Hepatocyte (in vitro differentiated cells): ENCODE results near the gene GRHL1. TPM values are rescaled to one million over a fixed set of nuclear protein-coding genes. Genes with fewer than 3 reads are reported as not detected.

Experiments used
- DNase-seq: peaks from one replicate; pipeline ENCODE4 v3.0.0-alpha.2; 2016; ENCODE audit warnings: low spot score
- H2AFZ ChIP-seq: fragments of 200-600 bp; sonication (generic); 2 replicates; pipeline ENCODE4 v1.6.0; 2016; ENCODE audit warnings: antibody characterized with exemption, mild to moderate bottlenecking
- H3K27ac ChIP-seq: fragments of 200-600 bp; sonication (generic); 2 replicates; pipeline ENCODE4 v1.5.1; 2016; ENCODE audit warnings: mild to moderate bottlenecking
- H3K27me3 ChIP-seq: fragments of 200-600 bp; sonication (generic); 2 replicates; pipeline ENCODE4 v1.6.1; 2016
- H3K36me3 ChIP-seq: fragments of 200-600 bp; sonication (generic); replicated peaks from 2 replicates; pipeline ENCODE4 v1.5.1; 2016; ENCODE audit warnings: low read depth; ENCODE audit not compliant: insufficient read depth
- H3K4me1 ChIP-seq: fragments of 200-600 bp; sonication (generic); 2 replicates; pipeline ENCODE4 v1.5.1; 2016; ENCODE audit warnings: mild to moderate bottlenecking, moderate library complexity; ENCODE audit not compliant: insufficient read depth
- H3K4me2 ChIP-seq: fragments of 200-600 bp; sonication (generic); 2 replicates; pipeline ENCODE4 v1.6.0; 2016
- H3K4me3 ChIP-seq: fragments of 200-600 bp; sonication (generic); 2 replicates; pipeline ENCODE4 v1.5.1; 2016; ENCODE audit warnings: mild to moderate bottlenecking
- H3K79me2 ChIP-seq: fragments of 200-600 bp; sonication (generic); 2 replicates; pipeline ENCODE4 v1.6.0; 2017; ENCODE audit warnings: mild to moderate bottlenecking
- H3K9me2 ChIP-seq: fragments of 200-600 bp; sonication (generic); replicated peaks from 2 replicates; pipeline ENCODE4 v1.6.0; 2017; ENCODE audit warnings: mild to moderate bottlenecking; ENCODE audit not compliant: insufficient read depth
- H3K9me3 ChIP-seq: fragments of 200-600 bp; sonication (generic); 2 replicates; pipeline ENCODE4 v1.5.1; 2016; ENCODE audit warnings: low read depth, mild to moderate bottlenecking
- H4K20me1 ChIP-seq: fragments of 200-600 bp; sonication (generic); 2 replicates; pipeline ENCODE4 v1.6.0; 2016; ENCODE audit warnings: mild to moderate bottlenecking; ENCODE audit not compliant: insufficient read depth, poor library complexity, severe bottlenecking
- EZH2 ChIP-seq: fragments of 200-600 bp; sonication (generic); IDR thresholded peaks from 2 replicates; pipeline ENCODE4 v1.6.1; 2016; ENCODE audit warnings: antibody characterized with exemption, mild to moderate bottlenecking, borderline replicate concordance
- EZH2phosphoT487 ChIP-seq: fragments of 200-600 bp; sonication (generic); IDR thresholded peaks from one replicate; pipeline ENCODE4 v1.6.1; 2018; ENCODE audit warnings: antibody characterized with exemption, mild to moderate bottlenecking, low read depth, moderate library complexity; ENCODE audit not compliant: unreplicated experiment, severe bottlenecking
- WGBS: methylation state at CpG from one replicate; pipeline ENCODE4 v1.1.6; 2016; ENCODE audit warnings: low lambda C conversion rate; ENCODE audit errors: missing lambda C conversion rate; 5-methylcytosine and 5-hydroxymethylcytosine counted together
- polyA plus RNA-seq: library from polyadenylated mRNA; unstranded; fragments of >200 nt; fragmentation: Nextera tagmentation; extraction: Ambion mirVana; gene quantifications from 2 replicates; pipeline ENCODE4 v1.2.1, GENCODE V29; 2016
- total RNA-seq: library from RNA; depleted of rRNA; stranded (reverse); fragments of >200 nt; gene quantifications from 2 replicates; pipeline ENCODE4 v1.2.3, GENCODE V29; 2014
- TF ChIP-seq, protein P1 (sequence below): fragments of 200-600 bp; sonication (generic); IDR thresholded peaks from 2 replicates; pipeline ENCODE4 v1.5.1; 2016; ENCODE audit warnings: antibody characterized with exemption, mild to moderate bottlenecking; ENCODE audit not compliant: poor library complexity

GRHL1 gene
- total and polyA plus RNA-seq, 2 experiments from 2014 or later: 4.0 to 10.9 TPM

DNA sequence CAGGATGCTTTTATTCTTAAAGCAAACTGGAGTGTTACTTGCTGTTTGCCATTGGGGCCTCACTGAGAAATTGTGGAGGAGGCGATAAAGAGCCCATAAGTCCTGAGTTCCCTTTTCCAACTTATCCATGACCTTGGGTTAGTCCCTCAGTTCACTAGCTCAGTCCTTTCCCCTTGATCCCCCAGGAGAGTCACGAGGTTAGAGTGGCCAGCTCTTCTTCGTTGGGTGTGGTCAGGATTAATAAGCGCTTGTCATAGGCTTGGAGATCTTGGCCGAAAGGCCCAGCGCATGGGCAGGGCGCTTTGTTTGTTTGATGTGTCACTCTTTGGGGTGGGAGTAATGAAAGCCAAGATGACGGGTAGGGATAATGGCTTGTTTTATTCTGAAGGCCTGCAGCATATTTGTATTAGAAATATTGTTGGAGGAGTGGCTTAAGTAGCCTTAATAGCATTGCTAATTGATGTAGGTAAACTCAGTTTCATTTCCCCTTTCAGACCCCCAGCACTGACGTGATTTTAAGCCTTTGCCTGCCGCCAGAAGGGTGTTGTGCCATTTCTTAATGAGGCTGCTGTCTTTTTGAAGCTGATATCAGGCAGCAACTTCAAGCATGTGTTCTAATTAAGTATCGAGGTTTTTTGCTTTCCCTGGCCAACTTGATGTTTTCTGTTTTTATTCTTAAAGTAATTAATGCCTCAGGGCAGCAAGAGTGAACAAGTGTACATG, 15.7 kb downstream of the GRHL1 start:
- Histone ChIP-seq H3K79me2 (no peaks in the 10 kb centered on the region), H3K9me2 (no peaks in the 10 kb centered on the region), H4K20me1 (no peaks in the 10 kb centered on the region), H3K4me2 (no peak overlapping the region), H3K36me3 (no peaks in the 10 kb centered on the region), H3K27me3 (no peaks in the 10 kb centered on the region), H2AFZ (no peak overlapping the region), H3K9me3 (no peaks in the 10 kb centered on the region), H3K27ac (no peak overlapping the region), H3K4me1 (peaks cover 20% of the 10 kb centered on the region), H3K4me3 (no peak overlapping the region)
- TF ChIP-seq, protein P1, sequence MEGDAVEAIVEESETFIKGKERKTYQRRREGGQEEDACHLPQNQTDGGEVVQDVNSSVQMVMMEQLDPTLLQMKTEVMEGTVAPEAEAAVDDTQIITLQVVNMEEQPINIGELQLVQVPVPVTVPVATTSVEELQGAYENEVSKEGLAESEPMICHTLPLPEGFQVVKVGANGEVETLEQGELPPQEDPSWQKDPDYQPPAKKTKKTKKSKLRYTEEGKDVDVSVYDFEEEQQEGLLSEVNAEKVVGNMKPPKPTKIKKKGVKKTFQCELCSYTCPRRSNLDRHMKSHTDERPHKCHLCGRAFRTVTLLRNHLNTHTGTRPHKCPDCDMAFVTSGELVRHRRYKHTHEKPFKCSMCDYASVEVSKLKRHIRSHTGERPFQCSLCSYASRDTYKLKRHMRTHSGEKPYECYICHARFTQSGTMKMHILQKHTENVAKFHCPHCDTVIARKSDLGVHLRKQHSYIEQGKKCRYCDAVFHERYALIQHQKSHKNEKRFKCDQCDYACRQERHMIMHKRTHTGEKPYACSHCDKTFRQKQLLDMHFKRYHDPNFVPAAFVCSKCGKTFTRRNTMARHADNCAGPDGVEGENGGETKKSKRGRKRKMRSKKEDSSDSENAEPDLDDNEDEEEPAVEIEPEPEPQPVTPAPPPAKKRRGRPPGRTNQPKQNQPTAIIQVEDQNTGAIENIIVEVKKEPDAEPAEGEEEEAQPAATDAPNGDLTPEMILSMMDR: no peak
- no peak for TF ChIP-seq EZH2phosphoT487
- no peak for DNase-seq
- WGBS: 86% methylated on average over 11 of the region's 11 CpGs

GRCh38 chr2:9968553-9969497, 17.3 kb downstream of the GRHL1 start:
- H3K27ac ChIP-seq: no peak overlapping the region
- TF ChIP-seq, protein P1: no peak
- TF ChIP-seq EZH2: no peak
- no peak for TF ChIP-seq EZH2phosphoT487
- H3K4me3 ChIP-seq: no peak overlapping the region
- H3K36me3 ChIP-seq: no peaks in the 10 kb centered on the region
- H3K4me1 ChIP-seq: peaks cover 20% of the 10 kb centered on the region
- no peaks in the 10 kb centered on the region for H3K9me3 ChIP-seq
- H3K4me2 ChIP-seq: no peak overlapping the region
- H4K20me1 ChIP-seq: no peaks in the 10 kb centered on the region
- H3K9me2 ChIP-seq: no peaks in the 10 kb centered on the region
- H3K27me3 ChIP-seq: no peaks in the 10 kb centered on the region
- WGBS: 80% methylated on average over 10 of the region's 10 CpGs
- H3K79me2 ChIP-seq: no peaks in the 10 kb centered on the region
- DNase-seq: no peak
- H2AFZ ChIP-seq: no peak overlapping the region

- Histone ChIP-seq H3K4me1 (peaks cover 20% of the 10 kb centered on the region), H3K9me3 (no peaks in the 10 kb centered on the region), H3K4me3 (no peak overlapping the region), H3K4me2 (peak overlapping the region; percentile 37), H2AFZ (no peak overlapping the region), H3K36me3 (no peaks in the 10 kb centered on the region), H3K9me2 (no peaks in the 10 kb centered on the region), H3K79me2 (no peaks in the 10 kb centered on the region), H3K27ac (peak overlapping the region; percentile 39), H3K27me3 (no peaks in the 10 kb centered on the region), H4K20me1 (no peaks in the 10 kb centered on the region)
- WGBS: 54% methylated on average over 12 of the region's 12 CpGs
- TF ChIP-seq, protein P1: no peak
- TF ChIP-seq EZH2phosphoT487: no peak
- TF ChIP-seq EZH2: no peak
- DNase-seq: no peak
Observed at GRCh38 chr2:9970200-9971044, 18.9 kb downstream of the GRHL1 start.
